Tracheal epithelial cell (primary cell): ENCODE results near the gene TMEM14C. TPM values are rescaled to one million over a fixed set of nuclear protein-coding genes. Genes with fewer than 3 reads are reported as not detected.

Source experiments
- total RNA-seq: library from RNA; depleted of rRNA; stranded (reverse); fragments of >200 nt; gene quantifications from 2 replicates; pipeline ENCODE4 v1.2.1, GENCODE V29; 2014

TMEM14C gene
- total RNA-seq: 143 and 165 TPM in 2 replicates

GRCh38 chr6:10722820-10723566, at the start of gene TMEM14C:
Gene TMEM14C (plus strand): TSS chr6:10723070. CDS start chr6:10724614, 1,544 bp downstream.

GRCh38 chr6:10694302-10695085, 28.4 kb upstream of the TMEM14C start, which contains the start of the genes C6orf52 and PAK1IP1:
Gene C6orf52 (minus strand): TSS chr6:10694616. CDS start chr6:10687550, 7,066 bp downstream.
Gene PAK1IP1 (plus strand): TSS chr6:10694972. CDS start chr6:10694986, 14 bp downstream.

GRCh38 chr6:10747251-10747972, 24.5 kb downstream of the TMEM14C start, which contains the start of gene TMEM14B:
Gene TMEM14B (plus strand): TSS chr6:10747805. CDS start chr6:10749246, 1,441 bp downstream.

Other genes with a start within 250 kb of the TMEM14C start
- gene GCNT2, start 201.7 kb upstream of the TMEM14C start, total RNA-seq: 8.1 and 8.4 TPM in 2 replicates
- gene C6orf52, start 28.5 kb upstream of the TMEM14C start, total RNA-seq: 0.96 and 1.3 TPM in 2 replicates
- gene PAK1IP1, start 28.1 kb upstream of the TMEM14C start, total RNA-seq: 23.1 and 28.6 TPM in 2 replicates
- 67.6 and 84.8 TPM in 2 replicates for gene TMEM14B, start 24.7 kb downstream of the TMEM14C start, total RNA-seq
- under 0.01 TPM in 1 of 2 replicates, not detected in the other for gene MAK, start 115.5 kb downstream of the TMEM14C start, total RNA-seq
- not detected in 2 replicates for gene GCM2, start 159.0 kb downstream of the TMEM14C start, total RNA-seq
- gene SYCP2L, start 164.0 kb downstream of the TMEM14C start, total RNA-seq: 0.48 and 0.64 TPM in 2 replicates